SK-N-SH (cell line): ENCODE data around the gene OPHN1. TPM values are rescaled to one million over a fixed set of nuclear protein-coding genes. Genes with fewer than 3 reads are reported as not detected.

ENCODE experiments used
- CTCF ChIA-PET: fragments of 300-600, 350-600 bp; formaldehyde crosslinking; extraction: SDS; loops from one replicate; lab custom pipeline; 2021; lab: Yijun Ruan, JAX
- POLR2A ChIA-PET: fragments of 350-600 bp; sonication (Branson Sonifier 250); formaldehyde crosslinking; extraction: SDS; loops from one replicate; lab custom pipeline; 2020; ENCODE audit warnings: antibody characterized with exemption, inconsistent platforms; lab: Yijun Ruan, JAX
- DNase-seq: peaks from one replicate; pipeline ENCODE4 v3.0.0; 2012
- H2AFZ ChIP-seq: fragments of 200-600 bp; sonication (generic); 2 replicates; pipeline ENCODE4 v1.8.1; 2016; ENCODE audit warnings: antibody characterized with exemption, mild to moderate bottlenecking, low read depth
- H3F3A ChIP-seq: fragments of 200-600 bp; sonication (generic); replicated peaks from 2 replicates; pipeline ENCODE3; 2016; ENCODE audit warnings: antibody characterized with exemption, mild to moderate bottlenecking; ENCODE audit not compliant: insufficient read depth
- H3K27ac ChIP-seq, 2 experiments: fragments of 200-500 bp in 1 of 2; fragments of 200-600 bp in 1 of 2; sonication (Bioruptor generic) in 1 of 2; sonication (generic), shearing (Covaris generic) in 1 of 2; 2 replicates each; pipeline versions ENCODE4 v1.5.1 to v1.6.1; 2014 to 2016; ENCODE audit warnings: low read depth in 2 of 2, inconsistent platforms in 1 of 2, low read length in 1 of 2, mild to moderate bottlenecking in 1 of 2, mixed read lengths in 1 of 2
- H3K27me3 ChIP-seq: fragments of 200-600 bp; sonication (generic), shearing (Covaris generic); 2 replicates; pipeline ENCODE4 v1.6.1; 2016; ENCODE audit warnings: mixed run types; ENCODE audit not compliant: insufficient read depth
- H3K36me3 ChIP-seq, 2 experiments: fragments of 200-500 bp in 1 of 2; fragments of 200-600 bp in 1 of 2; sonication (Bioruptor generic) in 1 of 2; sonication (generic) in 1 of 2; replicated peaks in 1 of 2; 2 replicates each; pipeline versions ENCODE3 to v1.5.1; 2014 to 2016; ENCODE audit warnings: low read length in 1 of 2, mild to moderate bottlenecking in 1 of 2; ENCODE audit not compliant: insufficient read depth in 2 of 2, control insufficient read depth in 1 of 2
- H3K4me1 ChIP-seq, 2 experiments: fragments of 200-500 bp in 1 of 2; fragments of 200-600 bp in 1 of 2; sonication (Bioruptor generic) in 1 of 2; sonication (generic), shearing (Covaris generic) in 1 of 2; 2 replicates each; pipeline versions ENCODE4 v1.5.1 to v1.6.1; 2014 to 2016; ENCODE audit warnings: low read depth in 1 of 2, low read length in 1 of 2, mixed run types in 1 of 2; ENCODE audit not compliant: insufficient read depth in 2 of 2, control insufficient read depth in 1 of 2
- H3K4me2 ChIP-seq: fragments of 200-600 bp; sonication (generic), shearing (Covaris generic); 2 replicates; pipeline ENCODE4 v1.6.1; 2017; ENCODE audit warnings: mixed run types
- H3K4me3 ChIP-seq, 2 experiments: fragments of 200-500 bp in 1 of 2; fragments of 200-600 bp in 1 of 2; sonication (Bioruptor generic) in 1 of 2; sonication (generic), shearing (Covaris generic) in 1 of 2; 2 replicates each; pipeline versions ENCODE4 v1.5.1 to v1.8.1; 2014 to 2016; ENCODE audit warnings: low read depth in 2 of 2, inconsistent platforms in 1 of 2, low read length in 1 of 2, mild to moderate bottlenecking in 1 of 2, mixed read lengths in 1 of 2, moderate library complexity in 1 of 2
- H3K79me2 ChIP-seq: fragments of 200-600 bp; sonication (generic); 2 replicates; pipeline ENCODE4 v1.8.1; 2017; ENCODE audit warnings: mild to moderate bottlenecking; ENCODE audit not compliant: insufficient read depth
- H3K9ac ChIP-seq: fragments of 200-600 bp; sonication (generic); 2 replicates; pipeline ENCODE4 v1.6.1; 2017; ENCODE audit warnings: mixed run types
- H3K9me2 ChIP-seq: fragments of 200-600 bp; sonication (generic); 2 replicates; pipeline ENCODE4 v1.6.1; 2017; ENCODE audit warnings: mixed run types
- H3K9me3 ChIP-seq: fragments of 200-600 bp; sonication (generic); 2 replicates; pipeline ENCODE4 v1.6.1; 2017; ENCODE audit warnings: mixed run types, mild to moderate bottlenecking, moderate library complexity
- H4K20me1 ChIP-seq: fragments of 200-600 bp; sonication (generic); 2 replicates; pipeline ENCODE4 v1.6.1; 2017; ENCODE audit warnings: mild to moderate bottlenecking, mixed run types; ENCODE audit not compliant: insufficient read depth
- CHD2 ChIP-seq: fragments of 150-350 bp; IDR thresholded peaks from 2 replicates; pipeline ENCODE4 v1.6.1; 2018; ENCODE audit warnings: low read length; ENCODE audit not compliant: partially characterized antibody
- EP300 ChIP-seq, 2 experiments: IDR thresholded peaks; 2 replicates each; pipeline versions ENCODE4 v1.4.0 to v1.6.1; 2012; ENCODE audit warnings: borderline replicate concordance in 1 of 2, low read depth in 1 of 2, low read length in 1 of 2
- FOSL2 ChIP-seq: IDR thresholded peaks from 2 replicates; pipeline ENCODE4 v1.4.0; 2012; ENCODE audit warnings: low read depth, mild to moderate bottlenecking, moderate library complexity, borderline replicate concordance
- MEF2A ChIP-seq: IDR thresholded peaks from 2 replicates; pipeline ENCODE4 v1.4.0; 2012; ENCODE audit warnings: low read depth, borderline replicate concordance
- NFIC ChIP-seq: IDR thresholded peaks from 2 replicates; pipeline ENCODE4 v1.4.0; 2012; ENCODE audit warnings: borderline replicate concordance
- RAD21 ChIP-seq: IDR thresholded peaks from 2 replicates; pipeline ENCODE4 v1.6.1; 2012; ENCODE audit warnings: mild to moderate bottlenecking, low read length
- RFX5 ChIP-seq: IDR thresholded peaks from 2 replicates; pipeline ENCODE4 v1.6.1; 2012; ENCODE audit warnings: mild to moderate bottlenecking, improper control_type of control experiment, low read length
- RXRA ChIP-seq: IDR thresholded peaks from 2 replicates; pipeline ENCODE4 v1.4.0; 2012; ENCODE audit warnings: low read depth, mild to moderate bottlenecking, borderline replicate concordance
- SMC3 ChIP-seq: IDR thresholded peaks from 2 replicates; pipeline ENCODE4 v1.6.1; 2012; ENCODE audit warnings: low read depth, low read length, improper control_type of control experiment
- TAF1 ChIP-seq: IDR thresholded peaks from 2 replicates; pipeline ENCODE4 v1.6.1; 2012; ENCODE audit warnings: low read depth, mild to moderate bottlenecking, low read length, moderate library complexity, borderline replicate concordance
- TCF12 ChIP-seq: IDR thresholded peaks from 2 replicates; pipeline ENCODE4 v1.4.0; 2012
- YY1 ChIP-seq: IDR thresholded peaks from 2 replicates; pipeline ENCODE4 v1.4.0; 2012; ENCODE audit warnings: low read depth, mild to moderate bottlenecking
- ZBTB33 ChIP-seq: IDR thresholded peaks from 2 replicates; pipeline ENCODE4 v1.4.0; 2012; ENCODE audit warnings: low read depth, borderline replicate concordance
- WGBS: methylation state at CpG from one replicate; pipeline ENCODE4 v1.1.6; 2017; ENCODE audit warnings: low lambda C conversion rate; 5-methylcytosine and 5-hydroxymethylcytosine counted together
- polyA plus RNA-seq, 3 experiments: library from polyadenylated mRNA; depleted of rRNA; stranded (reverse); fragments of >200 nt; gene quantifications; 2 replicates each; pipeline ENCODE4 v1.2.3, GENCODE V29; 2012

The OPHN1 gene
- polyA plus RNA-seq, 1 of the 3 experiments (the other 2 are of a cell fraction), result 1.7 TPM

- H3K27ac ChIP-seq, result no peak overlapping the region
- DNase-seq, result no peak
- H3K79me2 ChIP-seq, result no peaks in the 10 kb centered on the region
- H3K27me3 ChIP-seq, result no peaks in the 10 kb centered on the region; the same call in 1 of the 2 replicates
- H3F3A ChIP-seq, result no peaks in the 10 kb centered on the region
- no peaks in the 10 kb centered on the region for H3K9me2 ChIP-seq
- no peak overlapping the region for H2AFZ ChIP-seq
- H3K9ac ChIP-seq, result no peak overlapping the region
- ChIA-PET POLR2A (no interaction called here), CTCF (no interaction called here)
- no peaks in the 10 kb centered on the region for H4K20me1 ChIP-seq
- 44% methylated on average over 6 of the region's 6 CpGs for whole genome bisulfite sequencing
- H3K4me2 ChIP-seq, result no peak overlapping the region
- no peak overlapping the region for H3K4me3 ChIP-seq
- H3K4me1 ChIP-seq, result no peaks in the 10 kb centered on the region
- TF ChIP-seq FOSL2 (no peak), RXRA (no peak), MEF2A (no peak), RAD21 (no peak), EP300 (IDR thresholded peaks at IDR 0.05; ENCODE audit: borderline replicate concordance in 1 of 2, low read depth in 1 of 2, low read length in 1 of 2) (no peak), SMC3 (no peak)
- H3K9me3 ChIP-seq, result no peaks in the 10 kb centered on the region
- no peaks in the 10 kb centered on the region for H3K36me3 ChIP-seq
Measured at GRCh38 chrX:68234171-68234910, 199.0 kb downstream of the OPHN1 start.

- no peaks in the 10 kb centered on the region for H3K4me1 ChIP-seq
- ChIA-PET POLR2A (no interaction called here), CTCF (no interaction called here)
- H3F3A ChIP-seq, result no peaks in the 10 kb centered on the region
- no peak overlapping the region for H3K4me2 ChIP-seq
- TF ChIP-seq NFIC (no peak), TCF12 (no peak), SMC3 (no peak), YY1 (no peak), ZBTB33 (no peak), EP300 (IDR thresholded peaks at IDR 0.05; ENCODE audit: borderline replicate concordance in 1 of 2, low read depth in 1 of 2, low read length in 1 of 2) (no peak), RFX5 (no peak), MEF2A (no peak), TAF1 (no peak), CHD2 (no peak)
- H3K27ac ChIP-seq, result no peak overlapping the region
- DNase-seq, result no peak
- no peaks in the 10 kb centered on the region for H3K9me2 ChIP-seq
- H3K9me3 ChIP-seq, result no peaks in the 10 kb centered on the region
- H2AFZ ChIP-seq, result no peak overlapping the region
- H3K36me3 ChIP-seq, result no peaks in the 10 kb centered on the region
- H3K79me2 ChIP-seq, result no peaks in the 10 kb centered on the region
- H3K9ac ChIP-seq, result no peak overlapping the region
- no peaks in the 10 kb centered on the region for H4K20me1 ChIP-seq
- no peak overlapping the region for H3K4me3 ChIP-seq
- 32% methylated on average over 5 of the region's 5 CpGs for WGBS
- no peaks in the 10 kb centered on the region for H3K27me3 ChIP-seq
Measured at GRCh38 chrX:68232206-68232605, 201.1 kb downstream of the OPHN1 start.
